Activated gamma-delta T cell (primary cell): ENCODE measurements around the gene CLDN4.
"Not testable (repeated sequence)": the region's sequence is repeated elsewhere in the genome, so short reads cannot be mapped to it uniquely, and the experiment has no call there.

ENCODE experiments used
- DNase-seq: peaks from one replicate; lab custom pipeline; 2025; lab: John Stamatoyannopoulos, UW

Gene CLDN4

GRCh38 chr7:73842067-73842976 lies 11.5 kb downstream of the CLDN4 start, which contains the start of gene METTL27:
METTL27 (minus strand) TSS chr7:73842516; CDS start chr7:73842140, 376 bp downstream.
- peak; percentile 65 for DNase-seq

DNA sequence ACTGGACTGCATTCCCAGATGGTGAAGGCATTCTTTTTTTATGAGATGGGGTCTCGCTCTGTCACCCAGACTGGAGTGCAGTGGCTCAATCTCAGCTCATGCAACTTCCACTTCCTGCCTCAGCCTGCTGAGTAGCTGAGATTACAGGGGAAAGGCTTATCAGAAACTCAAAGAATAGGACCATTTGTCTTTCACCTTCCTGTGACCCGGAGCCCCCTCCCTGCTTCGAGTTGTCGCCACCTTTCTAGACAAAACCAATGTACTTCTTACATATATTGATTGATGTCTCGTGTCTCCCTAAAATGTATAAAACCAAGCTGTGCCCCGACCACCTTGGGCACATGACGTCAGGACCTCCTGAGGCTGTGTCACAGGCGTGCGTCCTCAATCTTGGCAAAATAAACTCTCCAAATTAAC lies 13.3 kb downstream of the CLDN4 start:
- no peak for DNase-seq

- no peak for DNase-seq
Observed at GRCh38 chr7:73844848-73845460, 14.2 kb downstream of the CLDN4 start.

DNA sequence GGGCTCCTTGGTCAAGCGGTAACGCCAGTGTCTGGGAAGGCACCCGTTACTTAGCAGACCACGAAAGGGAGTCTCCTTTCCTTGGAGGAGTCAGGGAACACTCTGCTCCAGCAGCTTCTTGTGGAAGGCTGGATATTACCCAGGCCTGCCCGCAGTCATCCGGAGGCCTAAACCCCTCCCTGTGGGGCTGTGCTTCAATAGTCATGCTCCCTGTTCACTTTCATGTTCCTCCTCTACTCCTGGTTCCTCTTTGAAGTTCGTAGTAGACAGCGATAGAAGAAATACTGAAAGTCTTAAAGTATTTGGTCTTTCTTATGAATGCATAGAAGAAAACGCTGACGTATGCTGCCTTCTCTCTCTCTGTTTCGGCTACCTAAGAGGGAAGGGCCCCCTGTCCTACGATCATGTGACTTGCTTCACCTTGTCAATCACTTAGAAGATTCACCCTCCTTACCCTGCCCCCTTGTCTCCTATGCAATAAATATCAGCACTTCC lies 15.0 kb downstream of the CLDN4 start:
- not testable (repeated sequence) for DNase-seq

DNA sequence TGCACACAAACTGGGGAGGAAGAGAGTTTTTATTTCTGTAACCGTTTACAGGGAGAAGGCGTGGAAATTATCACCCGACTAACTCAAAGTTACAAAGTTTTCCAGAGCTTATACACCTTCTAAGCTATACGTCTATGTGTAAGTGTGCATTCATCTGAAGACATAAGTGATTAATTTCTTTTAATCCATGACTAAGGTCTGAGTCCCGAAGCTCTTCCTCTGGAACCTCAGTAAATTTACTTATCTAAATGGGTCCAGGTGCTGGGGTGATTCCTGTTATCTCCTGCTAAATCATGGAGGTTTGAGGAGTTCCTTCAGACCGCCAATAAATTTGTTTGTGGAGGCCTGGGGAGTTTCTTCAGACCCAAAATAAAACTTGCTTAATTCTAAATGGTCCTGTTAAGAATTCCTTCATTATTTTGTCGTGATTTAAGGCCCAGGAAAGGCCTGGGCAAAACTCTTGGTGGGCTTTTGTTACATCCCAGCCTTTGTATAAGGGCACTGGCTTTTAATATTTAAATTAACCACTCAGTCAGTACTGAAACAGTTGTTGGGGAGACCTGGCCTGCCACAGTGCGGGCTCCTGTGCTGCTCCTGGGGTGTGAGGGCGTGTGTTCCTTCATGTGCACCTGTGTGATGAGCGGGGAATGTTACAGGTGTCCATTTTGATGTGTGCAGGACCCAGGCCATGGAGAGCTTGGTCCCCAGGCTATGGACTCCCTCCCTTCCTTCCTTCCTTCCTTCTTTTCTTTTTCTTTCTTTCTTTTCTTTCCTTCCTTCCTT lies 17.3 kb downstream of the CLDN4 start:
- DNase-seq, result no peak

GRCh38 chr7:73850781-73851207 lies 20.0 kb downstream of the CLDN4 start:
- no peak for DNase-seq

DNA sequence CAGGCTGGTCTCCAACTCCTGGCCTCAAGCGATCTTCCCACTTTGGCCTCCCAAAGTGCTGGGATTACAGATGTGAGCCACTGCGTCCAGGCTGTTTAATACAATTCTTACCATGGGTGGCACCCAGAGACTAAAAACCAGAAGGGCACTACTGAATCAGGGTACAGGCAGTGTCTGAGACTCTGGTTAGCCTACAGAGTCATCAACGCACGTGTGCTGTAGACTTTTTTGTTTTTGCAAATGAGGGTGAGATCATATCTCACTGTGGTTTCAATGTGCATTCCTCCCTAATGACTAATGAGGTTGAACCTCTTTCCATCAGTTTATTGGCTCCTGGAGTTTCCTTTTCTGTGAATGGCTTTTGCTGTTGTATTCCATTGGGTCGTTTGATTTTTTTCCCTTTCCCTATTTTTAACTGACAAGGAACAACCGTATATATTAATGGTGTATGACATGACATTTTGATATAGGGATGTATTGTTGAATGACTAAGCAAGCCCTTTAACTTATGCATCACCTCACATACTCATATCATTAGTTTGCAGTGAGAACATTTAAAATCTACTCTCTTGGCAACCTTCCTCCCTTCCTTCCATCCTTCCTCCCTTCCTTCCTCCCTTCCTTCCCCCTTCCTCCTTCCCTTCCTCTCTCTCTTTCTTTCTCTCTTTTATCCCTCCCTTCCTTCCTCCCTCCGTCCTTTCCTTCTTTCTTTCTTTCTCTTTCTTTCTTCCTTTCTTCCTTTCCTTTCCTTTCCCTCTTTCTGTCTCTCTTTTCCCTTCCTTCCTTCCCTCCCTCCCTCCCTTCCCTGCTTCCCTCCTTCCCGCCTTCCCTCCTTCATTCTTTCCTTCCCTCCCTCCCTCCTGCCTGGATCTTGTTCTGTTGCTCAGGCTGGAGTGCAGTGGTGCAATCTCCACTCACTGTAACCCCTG lies 20.9 kb downstream of the CLDN4 start:
- no peak for DNase-seq

GRCh38 chr7:73852500-73852899 lies 21.7 kb downstream of the CLDN4 start:
- no peak for DNase-seq

DNA sequence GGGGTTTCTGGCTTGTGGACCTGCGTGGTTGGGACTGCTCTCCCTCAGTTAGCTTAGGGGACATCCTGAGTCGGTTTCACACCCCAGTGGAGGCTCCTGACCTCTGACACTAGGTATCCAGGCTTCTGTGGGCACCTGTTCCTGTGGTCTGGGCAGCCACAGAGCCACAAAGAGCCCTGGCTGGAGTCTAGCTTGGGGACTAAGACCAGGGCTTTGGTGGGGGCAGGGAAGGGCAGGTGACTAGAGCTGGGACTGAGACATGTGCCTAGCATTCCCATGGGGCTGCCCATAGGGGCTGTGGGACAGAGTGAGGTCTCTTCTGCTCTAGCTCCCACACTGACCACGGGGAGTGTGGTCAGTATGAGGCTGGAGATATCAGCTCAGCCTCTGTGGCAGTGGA lies 26.1 kb downstream of the CLDN4 start:
- DNase-seq, result no peak

GRCh38 chr7:73858807-73859206 lies 28.0 kb downstream of the CLDN4 start:
- DNase-seq, result no peak

DNA sequence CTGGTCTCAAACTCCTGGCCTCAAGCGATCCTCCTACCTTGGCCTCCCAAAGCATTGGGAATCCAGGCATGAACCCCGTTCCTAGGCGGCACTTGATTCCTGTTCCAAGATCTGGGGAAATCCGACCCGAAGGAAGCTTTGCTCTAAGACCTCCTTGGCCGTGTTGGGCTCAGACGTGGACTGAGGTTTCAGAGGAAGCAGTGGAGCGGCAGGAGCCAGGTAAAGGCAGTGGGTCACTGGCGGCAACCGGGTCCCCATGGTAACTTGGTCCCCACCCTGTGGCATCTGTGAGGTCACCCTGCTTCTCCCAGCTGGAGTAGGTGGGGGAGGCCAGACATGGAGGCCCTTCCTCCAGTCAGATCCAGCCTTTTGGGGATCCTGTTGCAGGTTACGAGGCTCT lies 30.1 kb downstream of the CLDN4 start, which contains the start of gene TMEM270:
TSS of gene TMEM270 (plus strand) at position 301 of the 400 bp plus-strand sequence. CDS start at position 337, 36 bp downstream.
- DNase-seq, result no peak

DNA sequence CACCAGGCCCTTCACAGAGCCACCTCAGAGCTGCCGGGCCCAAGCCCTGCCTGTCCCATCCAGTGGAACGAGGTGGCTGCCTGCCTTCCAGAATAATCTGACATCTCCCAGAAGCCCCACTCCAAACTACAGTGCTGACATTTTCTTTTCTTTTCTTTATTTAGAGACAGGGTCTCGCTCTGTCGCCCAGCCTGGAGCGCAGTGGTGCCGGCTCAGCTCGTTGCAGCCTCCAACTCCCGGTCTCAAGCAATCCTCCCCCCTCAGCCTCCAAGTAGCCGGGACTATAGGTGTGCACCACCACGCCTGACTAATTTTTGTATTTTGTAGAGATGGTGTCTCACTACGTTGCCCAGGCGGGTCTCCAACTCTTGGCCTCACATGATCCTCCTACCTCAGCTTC lies 30.5 kb downstream of the CLDN4 start:
- no peak for DNase-seq

DNA sequence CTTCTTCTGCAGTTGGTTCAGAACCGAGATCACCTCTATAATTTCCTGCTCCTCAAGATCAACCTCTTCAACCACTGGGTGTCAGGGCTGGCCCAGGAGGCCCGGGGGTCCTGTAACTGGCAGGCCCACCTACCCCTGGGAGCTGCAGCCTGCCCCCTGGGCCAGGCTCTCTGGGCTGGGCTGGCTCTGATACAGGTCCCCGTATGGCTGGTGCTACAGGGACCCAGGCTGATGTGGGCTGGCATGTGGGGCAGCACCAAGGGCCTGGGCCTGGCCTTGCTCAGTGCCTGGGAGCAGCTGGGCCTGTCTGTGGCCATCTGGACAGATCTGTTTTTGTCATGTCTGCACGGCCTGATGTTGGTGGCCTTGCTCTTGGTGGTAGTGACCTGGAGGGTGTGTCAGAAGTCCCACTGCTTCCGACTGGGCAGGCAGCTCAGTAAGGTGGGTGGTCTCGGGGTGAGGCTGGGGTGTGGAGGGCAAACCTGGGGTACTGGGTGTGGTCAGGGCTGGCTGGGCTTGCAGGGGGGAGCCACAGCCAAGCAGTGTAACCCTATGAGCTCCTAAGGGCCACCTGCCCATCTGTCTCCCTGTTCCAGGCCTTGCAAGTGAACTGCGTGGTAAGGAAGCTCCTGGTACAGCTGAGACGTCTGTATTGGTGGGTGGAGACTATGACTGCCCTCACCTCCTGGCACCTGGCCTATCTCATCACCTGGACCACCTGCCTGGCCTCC lies 34.4 kb downstream of the CLDN4 start:
- no peak for DNase-seq

- DNase-seq, result no peak
Observed at GRCh38 chr7:73865738-73866445, 35.1 kb downstream of the CLDN4 start.

GRCh38 chr7:73866446-73866767 lies 35.6 kb downstream of the CLDN4 start:
- no peak for DNase-seq

DNA sequence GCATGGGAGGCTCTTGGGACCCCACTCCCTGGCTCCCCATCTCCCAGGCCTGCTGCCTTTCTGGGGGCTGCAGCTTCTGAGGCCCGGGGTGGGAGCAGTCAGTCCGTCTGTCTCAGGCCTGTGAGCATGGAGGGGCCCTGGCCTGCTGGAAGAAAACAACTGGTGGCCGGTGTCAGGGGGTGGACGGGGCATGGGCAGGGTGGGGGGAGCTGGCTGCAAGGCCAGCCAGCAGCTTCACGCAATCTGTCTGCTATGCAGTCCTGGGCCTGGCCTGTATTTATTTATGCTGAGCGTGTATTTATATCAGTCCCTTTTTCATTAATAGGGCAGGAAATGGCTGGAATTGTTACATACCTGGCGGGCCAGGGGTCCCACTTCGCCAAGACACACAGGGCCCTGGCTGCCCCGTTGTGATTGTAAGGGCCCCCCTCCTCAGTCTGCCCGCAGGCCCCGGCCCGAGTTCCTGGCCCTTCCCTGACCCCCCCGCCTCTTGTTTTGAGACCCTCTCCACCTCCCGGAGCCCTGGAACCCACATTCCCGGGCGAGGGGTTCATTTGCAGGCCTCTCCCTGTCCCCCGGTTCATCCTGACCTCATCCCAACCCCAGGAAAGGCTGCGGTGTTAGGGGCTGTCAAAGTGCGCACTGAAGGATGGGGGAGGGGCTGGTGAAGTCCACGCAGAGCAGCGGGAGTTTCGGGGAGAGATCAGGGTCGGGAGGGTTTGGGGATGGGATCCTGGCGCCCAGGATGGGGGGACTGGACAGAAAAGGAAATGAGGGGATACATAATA lies 38.4 kb downstream of the CLDN4 start:
- DNase-seq, result no peak

GRCh38 chr7:73870041-73870492 lies 39.3 kb downstream of the CLDN4 start:
- DNase-seq, result no peak

DNA sequence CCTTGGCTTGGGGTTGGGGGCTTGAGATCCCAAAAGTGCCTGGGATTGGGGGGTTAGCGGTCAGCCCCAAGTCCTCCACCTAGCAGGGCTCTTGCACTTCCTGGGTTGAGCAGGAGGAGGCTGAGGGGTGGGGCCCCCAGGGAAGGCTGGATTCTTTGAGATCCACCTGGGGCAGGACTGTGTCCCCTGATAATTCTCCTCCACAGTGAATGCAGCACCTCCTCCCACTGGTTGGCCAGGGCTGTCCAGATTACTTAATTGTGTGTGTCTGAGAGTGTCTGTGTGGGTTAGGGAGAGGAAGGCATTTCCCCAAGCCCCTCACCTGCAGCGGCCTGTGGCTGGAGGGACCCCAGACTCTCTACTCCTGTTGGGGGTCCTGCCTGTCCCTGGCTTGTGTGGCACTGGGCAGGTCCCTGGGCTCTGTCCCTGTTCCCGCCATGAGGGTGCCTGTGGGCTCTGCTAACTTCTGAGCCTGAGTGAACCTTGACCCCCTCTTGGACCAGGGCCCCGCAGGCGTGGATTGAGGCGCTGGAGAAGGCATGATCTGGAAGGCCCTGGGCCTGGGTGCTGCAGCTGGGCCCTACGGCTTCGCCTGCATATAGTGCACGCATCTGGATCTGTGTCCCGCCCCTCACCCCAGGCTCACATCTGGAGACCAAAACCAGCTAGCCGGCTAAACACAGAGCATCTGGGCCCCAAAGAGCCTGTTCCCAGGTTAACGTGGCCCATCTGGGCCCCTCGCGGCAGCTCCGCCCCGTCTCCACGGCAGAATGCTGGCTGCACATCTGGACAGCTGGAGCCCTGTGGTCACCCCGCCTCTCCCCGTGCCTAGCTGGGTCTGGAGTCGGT lies 40.6 kb downstream of the CLDN4 start:
- no peak for DNase-seq
